ENCODE measurements around the gene FPGT. TPM values are rescaled to one million over a fixed set of nuclear protein-coding genes. Genes with fewer than 3 reads are reported as not detected.

Gene FPGT
- total RNA-seq (2022; extraction: Qiagen RNA extraction; ENCODE audit: low read depth), result 5.2 to 7.6 TPM (median 6.2 TPM) in 5 replicates

GRCh38 chr1:74197657-74198552, at the start of gene FPGT, which contains the start of gene LRRIQ3:
TSS of gene FPGT (plus strand) at chr1:74198242. CDS start at chr1:74198279, 37 bp downstream.
TSS of gene LRRIQ3 (minus strand) at chr1:74198176. CDS start at chr1:74183684, 14,492 bp downstream.

GRCh38 chr1:74235153-74235552, 37.1 kb downstream of the FPGT start, which contains the start of gene TNNI3K:
TSS of gene TNNI3K (plus strand) at chr1:74235387. CDS start at chr1:74235452, 65 bp downstream.

Other genes with a start within 250 kb of the FPGT start
- gene LRRIQ3, start 66 bp upstream of the FPGT start, total RNA-seq (2022; extraction: Qiagen RNA extraction; ENCODE audit: low read depth), result 0.81 to 1.1 TPM (median 0.94 TPM) in 5 replicates
- gene TNNI3K, start 37.1 kb downstream of the FPGT start, total RNA-seq (2022; extraction: Qiagen RNA extraction; ENCODE audit: low read depth), result not detected in 5 replicates

All from A549 treated with CpdA at 1 μM for 4 hours (cell line).